Measurements from ENCODE around the gene TBC1D2B.

GRCh38 chr15:78070049-78070700 is 7.3 kb downstream of the TBC1D2B start:
- TF ChIP-seq POLR2A (IDR thresholded peaks at IDR 0.05; ENCODE audit: low read depth, low read length) (no peak), NFE2L2 (IDR thresholded peaks at IDR 0.05; ENCODE audit: low read depth, low read length) (no peak), CEBPB (IDR thresholded peaks at IDR 0.05; ENCODE audit: low read depth, low read length) (no peak), CHD1 (IDR thresholded peaks at IDR 0.05; ENCODE audit: low read depth, low read length) (no peak), SMC3 (IDR thresholded peaks at IDR 0.05; ENCODE audit: low read depth, low read length) (no peak), USF2 (IDR thresholded peaks at IDR 0.05; ENCODE audit: low read depth, low read length) (no peak), MXI1 (IDR thresholded peaks at IDR 0.05; ENCODE audit: borderline replicate concordance, low read depth, low read length) (no peak), MAFK (IDR thresholded peaks at IDR 0.05; ENCODE audit: low read depth, low read length) (no peak), BHLHE40 (IDR thresholded peaks at IDR 0.05; ENCODE audit: low read depth, low read length) (no peak), RFX5 (IDR thresholded peaks at IDR 0.05; ENCODE audit: low read depth, low read length) (no peak), FOS (IDR thresholded peaks at IDR 0.05; ENCODE audit: low read depth, low read length) (no peak), RAD21 (IDR thresholded peaks at IDR 0.05; ENCODE audit: low read length) (no peak), RCOR1 (IDR thresholded peaks at IDR 0.05; ENCODE audit: insufficient replicate concordance, low read length) (no peak)
- TF ChIP-seq, protein P1, sequence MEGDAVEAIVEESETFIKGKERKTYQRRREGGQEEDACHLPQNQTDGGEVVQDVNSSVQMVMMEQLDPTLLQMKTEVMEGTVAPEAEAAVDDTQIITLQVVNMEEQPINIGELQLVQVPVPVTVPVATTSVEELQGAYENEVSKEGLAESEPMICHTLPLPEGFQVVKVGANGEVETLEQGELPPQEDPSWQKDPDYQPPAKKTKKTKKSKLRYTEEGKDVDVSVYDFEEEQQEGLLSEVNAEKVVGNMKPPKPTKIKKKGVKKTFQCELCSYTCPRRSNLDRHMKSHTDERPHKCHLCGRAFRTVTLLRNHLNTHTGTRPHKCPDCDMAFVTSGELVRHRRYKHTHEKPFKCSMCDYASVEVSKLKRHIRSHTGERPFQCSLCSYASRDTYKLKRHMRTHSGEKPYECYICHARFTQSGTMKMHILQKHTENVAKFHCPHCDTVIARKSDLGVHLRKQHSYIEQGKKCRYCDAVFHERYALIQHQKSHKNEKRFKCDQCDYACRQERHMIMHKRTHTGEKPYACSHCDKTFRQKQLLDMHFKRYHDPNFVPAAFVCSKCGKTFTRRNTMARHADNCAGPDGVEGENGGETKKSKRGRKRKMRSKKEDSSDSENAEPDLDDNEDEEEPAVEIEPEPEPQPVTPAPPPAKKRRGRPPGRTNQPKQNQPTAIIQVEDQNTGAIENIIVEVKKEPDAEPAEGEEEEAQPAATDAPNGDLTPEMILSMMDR (conservative IDR thresholded peaks at IDR 0.05; ENCODE audit: low read depth, low read length) = no peak

All from IMR-90 (cell line).